ENCODE data around the gene ZBTB7C. TPM values are rescaled to one million over a fixed set of nuclear protein-coding genes. Genes with fewer than 3 reads are reported as not detected.

The ZBTB7C gene
- total RNA-seq, 4 donors from 2014 or later, result 38.2 to 92.3 (median 52.4) TPM

GRCh38 chr18:48170651-48171050, 238.5 kb downstream of the ZBTB7C start:
- no peak overlapping the region for H3K27ac ChIP-seq
- DNase-seq, result no peak
- H3K4me1 ChIP-seq, result peaks cover 5 to 23% (median 13%) of the 10 kb centered on the region in 3 donors
- no peaks in the 10 kb centered on the region for H3K9me3 ChIP-seq
- H3K36me3 ChIP-seq, result no peaks in the 10 kb centered on the region
- H3K27me3 ChIP-seq, result no peaks in the 10 kb centered on the region
- intact Hi-C loops (cut with DNase I), result no loop called here
- TF ChIP-seq CTCF (IDR thresholded peaks at IDR 0.05) (no peak), POLR2A (IDR thresholded peaks at IDR 0.05) (no peak)
- 100% methylated on average over 1 of the region's 5 CpGs; no CpG with 5 or more reads in 1 of the 2 donors for WGBS, 2 donors
- H3K4me3 ChIP-seq, result no peak overlapping the region

- WGBS, 2 donors, result 88 to 93% methylated on average over 2 of the region's 2 CpGs
- Histone ChIP-seq H3K36me3 (no peaks in the 10 kb centered on the region), H3K4me3 (no peak overlapping the region), H3K4me1 (peaks cover 5 to 37% (median 16%) of the 10 kb centered on the region in 3 donors), H3K27ac (no peak overlapping the region), H3K9me3 (no peaks in the 10 kb centered on the region), H3K27me3 (no peaks in the 10 kb centered on the region)
- TF ChIP-seq CTCF (IDR thresholded peaks at IDR 0.05) (no peak), POLR2A (IDR thresholded peaks at IDR 0.05) (no peak)
- intact Hi-C loops (cut with DNase I), result no loop called here
- no peak for DNase-seq
Observed at GRCh38 chr18:48168861-48169260, 240.3 kb downstream of the ZBTB7C start.

- no peaks in the 10 kb centered on the region for H3K27me3 ChIP-seq
- no peaks in the 10 kb centered on the region for H3K36me3 ChIP-seq
- 75 to 80% methylated on average over 2 to 3 of the region's 5 CpGs for WGBS, 2 donors
- no peaks in the 10 kb centered on the region for H3K9me3 ChIP-seq
- peak overlapping the region in 1 of 4 donors; percentile 41 for H3K27ac ChIP-seq
- peaks cover 5 to 47% (median 16%) of the 10 kb centered on the region in 3 donors for H3K4me1 ChIP-seq
- no peak overlapping the region for H3K4me3 ChIP-seq
- no peak for DNase-seq
- TF ChIP-seq POLR2A (IDR thresholded peaks at IDR 0.05) (no peak), CTCF (IDR thresholded peaks at IDR 0.05) (no peak)
- intact Hi-C loops (cut with DNase I), result no loop called here
Observed at GRCh38 chr18:48167897-48168253, 241.3 kb downstream of the ZBTB7C start.

- H3K9me3 ChIP-seq, result no peaks in the 10 kb centered on the region
- H3K27ac ChIP-seq, result peak overlapping the region in 2 of 4 donors; percentile 35 to 66
- H3K27me3 ChIP-seq, result no peaks in the 10 kb centered on the region
- TF ChIP-seq POLR2A (IDR thresholded peaks at IDR 0.05) (no peak), CTCF (IDR thresholded peaks at IDR 0.05) (no peak)
- H3K36me3 ChIP-seq, result no peaks in the 10 kb centered on the region
- intact Hi-C loops (cut with DNase I), result no loop called here
- WGBS, 2 donors, result 51 to 91% methylated on average over 2 to 7 of the region's 8 CpGs
- peaks cover 11 to 60% (median 19%) of the 10 kb centered on the region in 3 donors for H3K4me1 ChIP-seq
- H3K4me3 ChIP-seq, result no peak overlapping the region
- DNase-seq, result no peak
Observed at GRCh38 chr18:48166336-48166875, 242.8 kb downstream of the ZBTB7C start.

GRCh38 chr18:48165111-48165866, 243.9 kb downstream of the ZBTB7C start:
- peaks cover 14 to 71% (median 26%) of the 10 kb centered on the region in 3 donors for H3K4me1 ChIP-seq

More at GRCh38 chr18:48165111-48165866, 243.9 kb downstream of the ZBTB7C start:
- no peaks in the 10 kb centered on the region for H3K36me3 ChIP-seq
- TF ChIP-seq CTCF (IDR thresholded peaks at IDR 0.05), result no peak
- TF ChIP-seq POLR2A (IDR thresholded peaks at IDR 0.05), result no peak
- DNase-seq, result no peak
- no peaks in the 10 kb centered on the region for H3K9me3 ChIP-seq
- H3K4me3 ChIP-seq, result no peak overlapping the region
- WGBS, 2 donors, result 69 to 74% methylated on average over 5 to 13 of the region's 13 CpGs
- no peak overlapping the region for H3K27ac ChIP-seq
- H3K27me3 ChIP-seq, result no peaks in the 10 kb centered on the region
- intact Hi-C loops (cut with DNase I), result no loop called here

Measured in esophagus squamous epithelium (tissue), 5 donors.